ENCODE measurements around the gene C2orf72. TPM values are rescaled to one million over a fixed set of nuclear protein-coding genes. Genes with fewer than 3 reads are reported as not detected.

Gene C2orf72
- total and polyA plus RNA-seq, 2 of the 13 experiments (the other 11 are each of a cell fraction or from before 2014, with no cell fraction given): 147 to 203 TPM

DNA sequence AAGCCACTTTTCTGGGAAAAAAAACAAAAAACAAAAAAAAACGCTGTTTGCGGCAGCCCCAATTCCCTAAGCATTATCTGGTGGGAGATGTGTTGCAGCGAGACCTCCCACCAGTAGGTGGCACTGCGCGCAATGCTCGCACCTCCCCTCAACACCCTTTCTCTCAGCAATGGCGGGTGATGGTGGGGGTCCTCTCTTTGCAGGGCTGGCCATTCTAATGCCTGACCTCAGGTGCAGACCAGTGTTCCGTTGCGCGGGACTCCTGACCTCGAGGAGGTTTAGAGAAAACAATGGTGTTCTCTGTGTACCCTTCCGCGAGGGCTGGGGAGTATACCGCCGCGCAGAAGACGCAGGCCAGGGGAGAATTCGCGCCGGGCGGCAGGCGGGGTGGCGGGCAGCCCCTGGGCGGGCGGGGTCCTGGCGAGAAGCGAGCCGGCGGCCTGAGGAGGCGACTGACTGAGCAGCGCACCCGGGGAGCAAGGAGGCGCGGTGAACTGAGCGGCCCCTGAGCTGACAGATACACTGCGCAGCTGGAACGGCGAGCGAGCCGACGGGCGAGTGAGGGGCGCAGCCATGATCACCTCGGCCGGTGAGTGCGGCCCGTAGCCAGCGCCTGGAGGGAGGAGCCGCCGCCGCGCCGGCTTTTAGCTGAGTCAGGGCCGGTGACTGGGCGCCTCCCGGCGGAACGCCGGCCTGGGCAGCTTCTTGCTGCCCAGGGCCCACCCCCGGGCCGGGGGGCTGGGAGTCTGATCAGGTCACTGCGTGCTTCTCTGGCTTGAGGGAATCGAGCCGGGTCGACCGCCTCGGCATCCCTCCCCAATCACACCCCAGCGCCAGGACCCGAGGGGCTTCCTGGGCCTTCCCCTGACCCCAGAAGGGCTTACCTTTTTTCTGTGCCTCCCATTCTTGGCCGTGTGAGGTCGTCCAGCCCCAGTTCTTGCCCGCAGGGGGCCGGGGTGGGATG lies 19.4 kb downstream of the C2orf72 start, which contains the start of gene PSMD1 (continued):
- no peak for TF ChIP-seq ZNF7 (CRISPR knock-in tag; IDR thresholded peaks at IDR 0.05)
- TF ChIP-seq ZBTB25 (CRISPR knock-in tag; IDR thresholded peaks at IDR 0.05): peak; percentile 87
- TF ChIP-seq FOXA3 (CRISPR knock-in tag; IDR thresholded peaks at IDR 0.05): peak; percentile 37
- 0 out of 2 replicates have a peak, but pooled peaks have one; percentile 39 for TF ChIP-seq U2AF2 (IDR thresholded peaks at IDR 0.05; ENCODE audit: low read depth, low read length)
- TF ChIP-seq POLR2AphosphoS5 (IDR thresholded peaks at IDR 0.05; ENCODE audit: low read depth, low read length): peak; percentile 65
- TF ChIP-seq ZNF773 (CRISPR knock-in tag; IDR thresholded peaks at IDR 0.05; ENCODE audit: borderline replicate concordance): no peak
- TF ChIP-seq MTF1 (CRISPR knock-in tag; IDR thresholded peaks at IDR 0.05): peak; percentile 75; the same call in 1 of the 2 replicates
- no peak for TF ChIP-seq ZNF234 (CRISPR knock-in tag; conservative IDR thresholded peaks at IDR 0.05)
- peak; percentile 70; the same call in 1 of the 2 replicates for TF ChIP-seq CHCHD3 (CRISPR knock-in tag; IDR thresholded peaks at IDR 0.05)
- TF ChIP-seq ZNF777 (CRISPR knock-in tag; IDR thresholded peaks at IDR 0.05): no peak; the same call in 1 of the 2 replicates
- TF ChIP-seq, protein P1, sequence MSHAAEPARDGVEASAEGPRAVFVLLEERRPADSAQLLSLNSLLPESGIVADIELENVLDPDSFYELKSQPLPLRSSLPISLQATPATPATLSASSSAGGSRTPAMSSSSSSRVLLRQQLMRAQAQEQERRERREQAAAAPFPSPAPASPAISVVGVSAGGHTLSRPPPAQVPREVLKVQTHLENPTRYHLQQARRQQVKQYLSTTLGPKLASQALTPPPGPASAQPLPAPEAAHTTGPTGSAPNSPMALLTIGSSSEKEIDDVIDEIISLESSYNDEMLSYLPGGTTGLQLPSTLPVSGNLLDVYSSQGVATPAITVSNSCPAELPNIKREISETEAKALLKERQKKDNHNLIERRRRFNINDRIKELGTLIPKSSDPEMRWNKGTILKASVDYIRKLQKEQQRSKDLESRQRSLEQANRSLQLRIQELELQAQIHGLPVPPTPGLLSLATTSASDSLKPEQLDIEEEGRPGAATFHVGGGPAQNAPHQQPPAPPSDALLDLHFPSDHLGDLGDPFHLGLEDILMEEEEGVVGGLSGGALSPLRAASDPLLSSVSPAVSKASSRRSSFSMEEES (CRISPR knock-in tag; IDR thresholded peaks at IDR 0.05): peak; percentile 65
- TF ChIP-seq ZNF724P (CRISPR knock-in tag; IDR thresholded peaks at IDR 0.05; ENCODE audit: borderline replicate concordance): peak; percentile 76; the same call in 1 of the 2 replicates
- TF ChIP-seq ZNF432 (CRISPR knock-in tag; IDR thresholded peaks at IDR 0.05; ENCODE audit: borderline replicate concordance): no peak
- no peak for TF ChIP-seq NPAS2 (CRISPR knock-in tag; IDR thresholded peaks at IDR 0.05; ENCODE audit: borderline replicate concordance)
- TF ChIP-seq, protein P2, sequence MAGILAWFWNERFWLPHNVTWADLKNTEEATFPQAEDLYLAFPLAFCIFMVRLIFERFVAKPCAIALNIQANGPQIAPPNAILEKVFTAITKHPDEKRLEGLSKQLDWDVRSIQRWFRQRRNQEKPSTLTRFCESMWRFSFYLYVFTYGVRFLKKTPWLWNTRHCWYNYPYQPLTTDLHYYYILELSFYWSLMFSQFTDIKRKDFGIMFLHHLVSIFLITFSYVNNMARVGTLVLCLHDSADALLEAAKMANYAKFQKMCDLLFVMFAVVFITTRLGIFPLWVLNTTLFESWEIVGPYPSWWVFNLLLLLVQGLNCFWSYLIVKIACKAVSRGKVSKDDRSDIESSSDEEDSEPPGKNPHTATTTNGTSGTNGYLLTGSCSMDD (CRISPR knock-in tag; IDR thresholded peaks at IDR 0.05): no peak
- TF ChIP-seq ZNF749 (CRISPR knock-in tag; IDR thresholded peaks at IDR 0.05; ENCODE audit: borderline replicate concordance): peak; percentile 75; the same call in 1 of the 2 replicates
- peak; percentile 87; the same call in 1 of the 2 replicates for TF ChIP-seq ZNF670 (CRISPR knock-in tag; IDR thresholded peaks at IDR 0.05; ENCODE audit: borderline replicate concordance)
- TF ChIP-seq ZNF484 (CRISPR knock-in tag; IDR thresholded peaks at IDR 0.05; ENCODE audit: borderline replicate concordance, low read depth): no peak
- TF ChIP-seq, protein P3, sequence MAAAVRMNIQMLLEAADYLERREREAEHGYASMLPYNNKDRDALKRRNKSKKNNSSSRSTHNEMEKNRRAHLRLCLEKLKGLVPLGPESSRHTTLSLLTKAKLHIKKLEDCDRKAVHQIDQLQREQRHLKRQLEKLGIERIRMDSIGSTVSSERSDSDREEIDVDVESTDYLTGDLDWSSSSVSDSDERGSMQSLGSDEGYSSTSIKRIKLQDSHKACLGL (CRISPR knock-in tag; IDR thresholded peaks at IDR 0.05): peak; percentile 90
- TF ChIP-seq STAT5B (CRISPR knock-in tag; IDR thresholded peaks at IDR 0.05): no peak; the same call in 1 of the 2 replicates
- peak; percentile 89 for TF ChIP-seq IRF2 (CRISPR knock-in tag; IDR thresholded peaks at IDR 0.05)
- TF ChIP-seq ZSCAN31 (CRISPR knock-in tag; IDR thresholded peaks at IDR 0.05; ENCODE audit: low read depth): no peak; the same call in none of the 2 replicates
- TF ChIP-seq ZNF160 (CRISPR knock-in tag; IDR thresholded peaks at IDR 0.05): no peak
- TF ChIP-seq RFXANK (CRISPR knock-in tag; IDR thresholded peaks at IDR 0.05): no peak
- TF ChIP-seq ARNT (IDR thresholded peaks at IDR 0.05): no peak
- TF ChIP-seq MED8 (CRISPR knock-in tag; IDR thresholded peaks at IDR 0.05; ENCODE audit: insufficient replicate concordance): peak; percentile 20
- peak; percentile 75; the same call in 1 of the 2 replicates for TF ChIP-seq EED (CRISPR knock-in tag; IDR thresholded peaks at IDR 0.05)
- no peak for TF ChIP-seq BRD4 (CRISPR knock-in tag; IDR thresholded peaks at IDR 0.05)

Data from HepG2 (cell line).